GM18517 (cell line): ENCODE data around the gene GASK1A.
"Not testable (repeated sequence)": the region's sequence is repeated elsewhere in the genome, so short reads cannot be mapped to it uniquely, and the experiment has no call there.

Experiments
- ATAC-seq: cut with Tn5 transposase; IDR thresholded peaks from one replicate; pipeline ENCODE4 v1.9.1; 2021; ENCODE audit warnings: mild to moderate bottlenecking, moderate library complexity; ENCODE audit not compliant: unreplicated experiment

GASK1A gene

DNA sequence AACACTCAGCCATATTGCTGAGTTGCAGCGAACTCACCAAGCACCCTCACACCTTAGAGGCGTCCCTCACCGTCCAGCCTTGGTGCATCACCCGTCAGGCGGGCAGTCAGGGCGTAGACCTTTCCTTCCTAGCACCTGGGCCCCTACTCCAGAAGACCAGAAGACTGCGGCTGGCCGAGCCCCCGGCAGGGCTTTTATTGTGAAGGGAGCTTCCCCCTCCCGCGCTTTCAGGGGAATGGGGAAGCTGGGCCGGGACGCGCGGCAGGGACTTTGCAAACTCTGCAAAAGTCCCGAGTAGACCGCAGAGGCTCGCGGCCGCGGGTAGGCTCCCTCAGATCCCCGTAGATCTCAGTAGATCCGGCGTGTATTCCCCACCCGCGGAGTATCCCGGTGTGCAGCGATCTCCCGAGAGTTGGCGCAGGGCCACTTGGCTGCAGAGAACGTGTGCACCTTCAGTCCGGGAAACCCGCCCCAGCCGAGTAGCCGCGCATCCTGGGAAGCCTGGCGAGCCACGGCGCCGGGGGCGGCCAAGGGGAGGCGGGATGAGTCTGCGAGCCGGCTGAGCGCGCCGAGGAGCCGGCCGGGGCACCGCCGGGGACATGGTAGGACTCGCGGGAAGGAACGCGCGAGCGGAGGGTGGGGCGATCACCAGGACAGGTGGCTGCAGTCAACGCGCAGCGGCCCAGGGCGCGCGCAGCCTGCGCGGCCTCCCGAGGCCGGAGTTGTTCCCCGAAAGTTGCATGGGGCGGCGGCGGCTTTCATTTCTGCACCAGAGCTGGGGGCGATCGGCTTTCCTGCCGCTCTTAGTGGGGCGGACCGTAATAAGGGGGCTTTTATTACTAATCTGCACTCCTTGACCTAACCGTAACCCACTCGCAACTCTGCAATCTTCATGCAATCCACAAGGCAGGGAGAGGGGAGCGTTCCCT lies at the start of gene GASK1A:
Gene GASK1A, plus strand, starts transcription at position 268 of the 929 bp plus-strand sequence. Its CDS starts 332 bp downstream, at position 600.
- no peak for ATAC-seq

DNA sequence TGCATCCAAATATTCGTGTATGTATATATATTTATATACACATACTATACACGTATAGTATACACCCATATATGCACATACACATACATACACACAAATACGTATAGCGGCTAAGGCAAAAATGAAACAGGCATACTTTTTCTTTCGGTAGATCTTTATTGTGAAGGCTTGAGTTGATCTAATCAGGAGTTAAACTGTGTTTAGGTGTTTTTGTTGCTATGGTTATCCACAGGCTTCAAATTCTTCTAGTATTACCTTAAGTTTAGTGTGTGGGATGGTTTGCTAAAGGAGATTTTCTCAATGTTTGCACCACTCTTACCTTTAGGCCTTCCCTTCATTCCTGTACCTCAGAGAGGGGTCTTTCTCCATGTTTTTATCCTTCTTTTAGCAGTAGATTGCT lies 45.0 kb upstream of the GASK1A start:
- ATAC-seq, result no peak

DNA sequence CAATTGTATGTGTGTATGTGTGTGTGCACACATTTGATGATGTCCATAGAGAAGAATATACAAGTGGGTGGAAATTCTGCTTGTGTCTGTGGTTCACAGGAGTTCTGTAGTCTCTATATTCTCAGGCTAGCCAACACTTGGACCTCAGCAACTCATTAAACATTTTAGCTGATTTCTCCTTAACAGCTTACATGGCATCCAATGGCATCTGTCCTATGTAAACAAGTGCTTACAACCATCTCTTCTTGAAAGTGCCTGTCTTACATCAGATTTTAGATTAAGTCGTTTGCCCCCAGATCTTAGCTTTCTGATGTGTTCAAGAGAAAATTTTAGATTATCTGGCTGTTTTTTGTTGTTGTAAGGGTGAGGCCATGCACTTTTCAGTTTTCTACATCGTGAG lies 44.2 kb upstream of the GASK1A start:
- no peak for ATAC-seq

DNA sequence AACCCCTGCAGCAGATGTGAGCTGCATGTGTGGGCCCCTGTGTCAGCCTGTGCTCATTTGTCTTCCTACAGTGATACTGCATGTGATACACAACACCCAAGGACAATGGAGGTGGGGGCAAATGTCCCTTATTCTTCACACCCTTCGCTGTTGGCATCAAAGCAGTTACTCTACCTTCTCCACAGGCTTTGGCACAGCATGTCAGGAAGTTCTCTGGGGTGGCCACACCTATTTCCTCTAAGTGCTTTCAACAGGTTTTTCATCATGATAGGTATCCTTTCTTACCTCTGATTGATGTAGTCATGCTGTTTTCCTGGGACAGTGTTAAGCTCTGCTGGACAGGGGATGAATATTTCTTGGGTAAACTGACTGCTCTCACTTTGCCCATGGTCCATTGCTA lies 43.6 kb upstream of the GASK1A start:
- no peak for ATAC-seq

DNA sequence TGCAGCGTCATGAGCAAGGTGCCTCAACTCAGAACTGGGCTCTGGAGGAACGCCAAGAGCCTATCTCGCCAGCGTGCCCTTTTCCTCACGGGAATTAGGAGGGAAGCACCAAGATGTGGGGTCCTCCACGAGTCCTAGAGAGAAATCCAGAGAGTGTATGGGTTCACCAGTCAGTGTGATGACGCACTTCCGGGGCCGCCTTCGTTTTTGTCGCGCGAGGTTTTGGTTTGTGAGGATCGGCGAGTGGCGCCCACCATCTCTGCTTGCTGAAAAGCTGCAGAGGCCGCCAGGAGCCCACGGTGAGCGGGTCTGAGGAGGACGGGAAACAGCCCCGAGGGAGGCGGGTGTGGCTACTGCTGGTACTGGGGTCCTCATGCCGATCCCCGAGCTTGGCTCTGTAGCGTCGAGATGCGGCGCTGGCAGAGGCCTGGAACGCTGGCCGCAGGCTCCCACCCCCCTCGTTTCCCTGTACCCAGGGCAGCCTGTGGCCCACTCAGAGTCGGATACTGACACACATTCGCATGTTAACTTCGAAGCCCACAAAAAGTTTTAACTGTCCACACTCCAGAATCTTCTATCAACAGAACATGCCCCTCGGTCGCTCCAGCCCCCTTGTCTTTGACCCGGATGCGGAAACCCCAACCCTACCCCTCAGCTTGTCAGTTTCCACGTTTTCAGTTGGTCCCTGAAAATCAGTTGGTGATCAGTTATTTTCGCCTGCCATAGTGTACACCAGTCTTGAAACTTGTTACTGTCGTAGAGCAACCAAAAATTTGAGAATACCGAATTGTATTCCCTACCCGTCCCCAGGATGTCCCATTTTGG lies 42.7 kb upstream of the GASK1A start:
- ATAC-seq, result no peak

DNA sequence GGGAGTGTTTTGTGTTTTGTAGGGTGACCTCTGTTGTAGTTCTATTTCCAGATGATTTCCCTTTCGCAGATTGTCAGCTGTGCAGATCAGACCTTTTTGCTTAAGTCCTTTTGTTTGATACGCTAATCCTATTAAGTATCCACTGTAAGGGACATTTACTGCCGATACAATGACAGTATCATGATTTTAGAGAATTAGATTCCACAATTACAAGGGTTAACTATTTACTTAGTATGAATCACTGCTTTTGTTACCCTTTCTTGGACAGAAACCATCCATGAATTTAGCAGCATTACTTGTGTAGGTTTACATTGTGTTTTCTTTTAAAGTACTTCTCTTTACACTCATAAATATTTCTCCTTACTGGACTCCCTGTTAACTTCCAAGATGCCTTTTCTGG lies 41.8 kb upstream of the GASK1A start:
- ATAC-seq, result no peak

DNA sequence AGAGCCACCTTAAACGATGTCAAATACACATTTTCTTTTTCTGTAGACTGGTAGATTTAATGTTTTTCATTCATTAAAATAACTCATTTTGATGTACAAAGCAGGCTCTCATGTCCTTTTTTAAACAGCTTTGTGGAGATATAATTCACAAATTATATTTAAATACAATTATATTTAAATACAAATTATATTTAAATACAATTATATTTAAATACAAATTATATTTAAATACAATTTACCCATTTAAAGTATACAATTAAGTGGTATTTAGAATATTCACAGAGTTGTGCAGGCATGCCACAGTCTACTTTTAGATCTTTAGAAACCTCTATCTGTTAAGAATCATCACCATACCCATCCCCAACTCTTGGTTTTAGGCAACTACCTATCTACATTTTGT lies 36.4 kb upstream of the GASK1A start:
- no peak for ATAC-seq

DNA sequence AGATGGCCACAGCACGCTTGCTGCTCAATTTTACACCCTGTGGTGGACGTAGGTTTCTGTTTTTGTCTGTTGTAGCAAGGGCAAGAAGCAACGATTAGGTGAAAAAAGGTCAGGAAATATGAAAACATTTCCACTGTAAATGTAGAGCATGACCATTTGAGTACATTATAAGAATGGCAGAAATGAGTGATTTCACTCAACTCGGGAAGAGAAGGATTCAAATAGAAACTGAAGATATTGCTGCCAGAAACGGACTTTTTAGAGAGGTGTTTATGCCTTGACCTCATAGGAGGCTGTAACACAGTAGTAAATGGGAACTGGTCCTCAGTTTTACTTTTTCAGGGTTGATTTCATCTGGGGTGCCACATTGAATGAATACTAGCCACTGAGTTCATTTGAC lies 33.1 kb upstream of the GASK1A start:
- no peak for ATAC-seq

DNA sequence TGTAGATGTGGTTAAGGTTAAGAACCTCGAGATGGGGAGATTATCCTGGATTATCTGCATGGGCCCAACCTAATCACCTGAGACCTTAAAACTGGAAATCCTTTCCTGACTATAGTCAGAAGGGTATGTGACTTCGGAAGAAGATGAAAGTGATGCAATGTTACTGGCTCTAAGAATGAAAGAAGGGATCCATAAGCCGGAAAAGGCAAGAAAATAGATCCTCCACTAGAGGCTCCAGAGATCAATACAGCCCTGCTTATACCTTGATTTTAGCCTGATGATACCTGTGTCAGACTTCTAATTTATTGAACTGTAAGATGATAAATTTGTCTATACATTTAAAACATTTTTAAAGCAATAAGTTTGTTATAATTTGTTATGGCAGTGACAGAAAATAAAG lies 21.5 kb upstream of the GASK1A start:
- ATAC-seq, result no peak

DNA sequence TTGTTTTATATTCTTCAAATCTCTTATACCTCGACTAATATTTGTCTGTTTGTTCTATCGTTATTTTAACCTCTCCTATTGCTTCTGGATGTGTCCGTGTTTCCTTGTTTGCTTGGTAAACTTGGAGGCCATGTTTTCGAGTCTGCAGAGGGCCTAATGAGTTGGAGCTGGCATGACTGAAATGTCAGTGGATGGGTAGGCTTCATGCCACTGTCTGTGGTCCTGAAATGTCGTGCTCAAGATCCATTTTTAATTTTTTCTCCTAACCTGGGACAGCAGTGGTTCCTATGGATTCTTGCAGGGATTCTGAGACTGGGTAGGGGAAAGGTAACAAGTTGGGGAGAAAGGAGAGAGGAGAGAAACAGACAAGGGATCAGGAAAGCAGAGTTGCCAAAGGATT lies 18.8 kb upstream of the GASK1A start:
- ATAC-seq, result no peak

DNA sequence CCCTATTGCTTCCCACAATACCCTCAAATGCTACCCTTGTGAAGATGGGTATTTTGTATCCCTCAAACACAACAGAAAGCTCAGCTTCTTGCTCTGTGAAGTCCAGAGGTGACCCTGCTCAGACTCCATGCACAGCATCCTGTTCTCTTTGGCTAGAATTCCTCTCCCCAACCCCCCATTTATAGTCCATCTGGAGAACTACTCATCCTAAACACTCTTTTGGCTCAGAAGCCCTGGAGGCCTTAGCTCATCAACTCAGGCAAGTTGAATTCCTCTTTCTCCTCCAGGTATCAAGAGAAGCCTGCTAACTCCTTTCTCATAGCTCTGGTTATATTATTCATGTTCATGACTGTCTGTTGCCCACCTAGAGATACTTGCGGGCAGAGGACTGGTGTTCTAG lies 18.3 kb upstream of the GASK1A start:
- no peak for ATAC-seq

DNA sequence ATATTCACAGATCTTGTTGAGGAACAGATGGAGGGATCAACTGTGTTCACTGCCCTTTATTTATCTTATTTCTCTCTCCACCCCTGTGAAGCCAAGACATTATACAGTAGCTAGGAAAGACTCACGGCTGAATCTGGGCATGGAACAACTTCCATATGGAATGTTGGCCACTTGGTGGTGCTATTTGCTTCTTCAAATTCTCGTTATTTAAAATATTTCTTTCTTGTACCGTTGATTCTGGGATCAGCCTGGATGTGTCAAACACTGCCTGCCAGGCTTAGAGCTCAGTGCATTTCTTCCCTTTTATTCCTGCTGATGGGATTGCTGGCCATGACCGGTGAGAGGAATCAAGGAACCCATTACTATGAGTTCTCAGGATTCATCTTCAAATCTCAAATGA lies 17.5 kb upstream of the GASK1A start:
- ATAC-seq, result no peak

DNA sequence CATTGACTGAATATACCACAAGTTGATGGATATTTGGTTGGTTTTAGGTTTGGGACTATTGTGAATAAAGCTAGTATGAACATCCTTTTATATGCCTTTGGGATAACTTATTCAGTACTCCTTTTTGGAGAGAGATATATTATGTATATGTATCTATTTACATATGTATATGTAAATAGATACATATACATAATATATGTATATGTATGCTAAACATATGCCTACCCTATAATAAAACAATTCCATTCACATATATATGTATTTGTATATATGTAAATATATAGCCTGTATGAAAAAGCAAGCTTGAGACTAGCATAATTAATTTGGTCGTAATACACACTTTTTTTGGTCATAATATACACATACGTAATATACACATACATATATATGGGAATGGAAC lies 15.8 kb upstream of the GASK1A start:
- no peak for ATAC-seq

DNA sequence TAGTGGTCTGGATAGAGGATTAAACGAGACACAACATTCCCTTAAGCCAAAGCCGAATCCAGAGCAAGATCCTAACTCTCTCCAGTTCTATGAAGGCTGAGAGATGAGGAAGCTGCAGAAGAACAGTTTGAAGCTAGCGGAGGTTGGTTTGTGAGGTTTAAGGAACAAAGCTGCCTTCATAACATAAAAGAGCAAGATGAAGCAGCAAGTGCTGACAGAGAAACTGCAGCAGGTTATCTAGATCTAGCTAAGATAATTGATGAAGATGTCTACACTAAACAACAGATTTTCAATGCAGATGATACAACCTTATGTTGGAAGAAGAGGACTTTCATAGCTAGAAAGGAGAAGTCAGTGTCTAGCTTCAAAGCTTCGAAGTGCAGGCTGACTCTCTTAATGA lies 14.8 kb upstream of the GASK1A start:
- no peak for ATAC-seq

DNA sequence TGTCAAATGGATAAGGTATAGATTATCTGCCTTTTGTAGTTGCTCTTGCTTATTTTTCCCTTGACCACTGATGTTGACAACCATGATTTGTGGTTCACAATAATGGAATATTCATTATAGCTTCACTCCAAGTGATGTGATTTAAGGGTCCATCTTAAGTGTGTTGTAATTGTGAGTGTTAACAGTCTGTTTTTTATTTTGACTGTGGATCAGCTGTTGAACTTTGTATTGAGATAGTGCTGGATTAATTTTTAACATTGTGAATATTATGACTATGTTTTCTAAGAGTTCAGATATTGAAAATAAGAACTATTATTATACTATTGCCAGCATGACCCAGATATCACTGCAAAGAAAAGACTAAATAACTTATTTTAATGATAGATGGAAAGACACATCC lies 8.6 kb upstream of the GASK1A start:
- no peak for ATAC-seq

DNA sequence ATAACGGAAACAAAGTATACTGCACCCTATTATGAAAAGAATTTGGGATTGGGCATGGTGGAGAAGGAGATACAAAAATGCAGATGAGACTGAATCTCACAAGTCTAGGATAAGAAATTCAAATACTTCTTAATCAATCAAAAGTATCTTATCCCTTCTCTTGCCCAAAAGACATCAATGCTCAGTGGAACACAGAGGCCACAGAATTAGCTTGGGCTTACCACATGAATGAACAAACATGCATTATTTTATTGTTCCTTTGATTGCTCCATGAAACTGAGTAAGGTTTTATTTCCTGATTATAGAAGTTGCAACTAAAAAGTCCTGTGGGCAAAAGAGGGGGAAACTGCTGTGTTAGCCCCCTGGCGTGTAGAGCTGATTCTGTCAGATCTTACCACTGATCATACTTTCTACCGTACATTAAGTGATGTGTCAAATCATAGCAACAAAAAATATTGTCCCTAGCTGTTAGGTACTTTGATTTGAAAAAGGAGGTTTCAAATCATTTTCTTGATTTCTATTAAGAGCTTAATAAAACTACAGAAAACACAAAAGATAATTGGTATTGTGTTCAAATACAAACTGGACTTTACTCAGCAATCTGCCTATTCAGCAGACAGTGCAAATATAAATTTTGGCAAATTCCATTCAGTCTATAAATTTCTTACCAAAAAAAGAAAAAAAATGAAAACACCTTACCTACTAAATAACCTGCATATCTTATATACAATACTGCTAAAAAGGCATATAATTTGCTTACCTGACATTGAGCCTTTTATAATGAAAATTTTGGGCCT lies 7.9 kb upstream of the GASK1A start:
- ATAC-seq, result no peak

DNA sequence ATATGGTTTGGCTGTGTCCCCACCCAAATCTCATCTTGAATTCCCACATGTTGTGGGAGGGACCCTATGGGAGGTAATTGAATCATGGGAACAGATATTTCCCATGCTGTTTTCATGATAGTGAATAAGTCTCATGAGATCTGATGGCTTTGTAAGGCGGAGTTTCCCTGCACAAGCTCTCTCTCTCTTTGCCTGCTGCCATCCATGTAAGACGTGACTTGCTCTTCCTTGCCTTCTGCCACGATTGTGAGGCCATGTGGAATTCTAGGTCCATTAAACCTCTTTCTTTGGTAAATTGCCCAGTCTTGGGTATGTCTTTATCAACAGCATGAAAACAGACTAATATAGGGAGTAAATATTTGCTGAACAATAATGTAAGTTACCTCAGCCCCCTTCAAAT lies 4.2 kb upstream of the GASK1A start:
- ATAC-seq, result not testable (repeated sequence)

DNA sequence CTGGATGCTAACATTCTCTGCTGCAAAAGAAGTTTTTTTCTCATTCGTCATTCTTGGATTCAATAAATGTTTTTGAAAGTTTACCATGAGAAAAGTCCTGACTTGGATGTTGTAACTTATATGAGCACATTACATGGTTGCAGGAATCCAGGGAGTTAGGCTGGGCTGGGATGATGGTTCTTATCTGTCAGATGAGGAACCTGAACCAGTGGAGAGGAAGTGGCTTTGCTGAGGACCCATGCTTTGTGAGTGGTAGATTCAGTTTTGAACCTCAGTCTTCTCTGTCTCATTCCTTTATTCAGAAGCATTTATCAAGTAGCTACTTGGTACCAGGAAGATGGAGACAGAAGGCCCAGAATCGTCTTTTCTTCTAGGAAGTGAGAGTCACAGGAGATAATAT lies 3.7 kb upstream of the GASK1A start:
- ATAC-seq, result no peak

DNA sequence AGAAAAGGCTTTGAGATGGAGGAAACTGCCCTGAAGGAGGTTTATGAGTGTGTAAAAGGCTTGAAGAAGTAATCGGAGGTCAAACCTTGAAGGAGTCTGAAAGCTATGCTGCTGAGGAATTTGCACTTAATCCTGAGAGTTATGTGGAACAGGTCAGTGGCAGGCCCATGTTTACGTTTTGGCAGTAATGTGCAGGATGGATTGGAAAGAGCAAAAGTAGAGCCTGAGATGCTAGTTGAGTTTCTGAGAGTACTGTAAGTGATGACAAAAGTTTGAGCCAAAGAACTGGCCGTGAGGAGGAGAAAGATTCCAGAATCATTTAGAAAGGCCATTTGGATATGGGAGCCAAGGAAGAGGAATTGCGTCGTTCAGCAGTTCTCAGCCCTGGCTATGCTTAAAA lies 3.2 kb upstream of the GASK1A start:
- no peak for ATAC-seq

DNA sequence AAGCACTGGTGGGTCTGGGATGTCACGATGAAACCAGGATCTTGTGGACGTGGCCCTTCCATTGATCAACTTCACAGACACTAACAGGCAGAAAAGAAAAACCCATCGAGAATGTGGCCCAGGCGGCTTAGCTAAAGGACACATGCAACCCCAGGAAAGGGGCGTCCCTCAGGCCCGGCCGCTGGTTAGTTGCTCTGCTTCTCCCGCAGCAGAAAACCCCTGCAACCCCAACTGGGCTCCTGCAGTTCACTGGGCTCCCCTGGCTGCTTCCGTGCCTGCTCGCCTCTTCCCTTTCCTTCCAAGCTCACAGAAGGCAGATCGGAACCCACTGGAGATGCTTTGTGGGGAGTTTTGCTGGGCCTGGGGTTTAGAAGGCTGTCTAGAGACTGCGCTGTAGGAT lies 1.1 kb downstream of the GASK1A start:
- ATAC-seq, result no peak

DNA sequence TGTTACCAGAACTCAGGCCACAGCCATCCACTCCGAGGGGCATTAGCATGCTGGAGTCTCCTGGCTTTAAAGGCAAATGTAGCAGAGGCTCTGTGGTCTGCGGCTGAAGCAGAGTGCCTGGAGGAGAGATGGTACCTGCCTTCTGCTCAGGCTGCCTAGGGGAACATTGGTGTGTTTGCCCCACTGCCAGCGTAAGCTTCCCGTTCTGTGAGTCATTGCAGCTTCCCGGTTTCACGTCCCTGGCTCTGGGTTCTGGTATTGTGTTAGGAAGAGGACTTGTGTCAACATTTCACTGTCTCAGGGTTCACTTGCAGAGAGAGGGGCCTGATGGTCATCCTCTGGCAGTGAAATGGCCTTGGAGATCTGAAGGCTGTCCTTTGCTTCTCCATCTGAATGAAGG lies 1.8 kb downstream of the GASK1A start:
- ATAC-seq, result no peak
